Right atrium auricular region (tissue), 2 donors: ENCODE data around the gene FZD7. TPM values are rescaled to one million over a fixed set of nuclear protein-coding genes. Genes with fewer than 3 reads are reported as not detected.

Source experiments
- DNase-seq: peaks from one replicate; pipeline ENCODE4 v3.0.0-alpha.2; 2019; ENCODE audit warnings: low spot score
- H3K27ac ChIP-seq, 2 donors: fragments of 200-600 bp; sonication (generic); 1 replicate in 1 of 2; 2 replicates in 1 of 2; pipeline ENCODE4 v1.5.1; 2016 to 2019
- H3K27me3 ChIP-seq, 2 donors: fragments of 200-600 bp; sonication (generic); one replicate each; pipeline versions ENCODE4 v1.5.1 to v1.6.0; 2017 to 2019
- H3K36me3 ChIP-seq: fragments of 200-600 bp; sonication (generic); one replicate; pipeline ENCODE4 v1.5.1; 2016
- H3K4me1 ChIP-seq, 2 donors: fragments of 200-600 bp; sonication (generic); one replicate each; pipeline versions ENCODE4 v1.5.1 to v1.6.0; 2017 to 2019
- H3K4me3 ChIP-seq, 2 donors: fragments of 200-600 bp; sonication (generic); 1 replicate in 1 of 2; 2 replicates in 1 of 2; pipeline ENCODE4 v1.5.1; 2017 to 2019; ENCODE audit warnings: mild to moderate bottlenecking in 1 of 2, moderate library complexity in 1 of 2
- H3K9me3 ChIP-seq, 2 donors: fragments of 200-600 bp; sonication (generic); one replicate each; pipeline ENCODE4 v1.5.1; 2019
- total RNA-seq, 2 donors: library from RNA; depleted of rRNA; stranded (reverse); fragments of >200 nt; gene quantifications; one replicate each; pipeline ENCODE4 v1.1.0, GENCODE V29; 2016
- TF ChIP-seq, protein P1 (sequence below), 2 donors: fragments of 200-600 bp; sonication (generic); IDR thresholded peaks; one replicate each; pipeline ENCODE4 v1.5.1; 2019; ENCODE audit warnings: antibody characterized with exemption in 2 of 2

The FZD7 gene
- total RNA-seq, 2 donors from 2014 or later = 14.1 to 24.5 TPM

DNA sequence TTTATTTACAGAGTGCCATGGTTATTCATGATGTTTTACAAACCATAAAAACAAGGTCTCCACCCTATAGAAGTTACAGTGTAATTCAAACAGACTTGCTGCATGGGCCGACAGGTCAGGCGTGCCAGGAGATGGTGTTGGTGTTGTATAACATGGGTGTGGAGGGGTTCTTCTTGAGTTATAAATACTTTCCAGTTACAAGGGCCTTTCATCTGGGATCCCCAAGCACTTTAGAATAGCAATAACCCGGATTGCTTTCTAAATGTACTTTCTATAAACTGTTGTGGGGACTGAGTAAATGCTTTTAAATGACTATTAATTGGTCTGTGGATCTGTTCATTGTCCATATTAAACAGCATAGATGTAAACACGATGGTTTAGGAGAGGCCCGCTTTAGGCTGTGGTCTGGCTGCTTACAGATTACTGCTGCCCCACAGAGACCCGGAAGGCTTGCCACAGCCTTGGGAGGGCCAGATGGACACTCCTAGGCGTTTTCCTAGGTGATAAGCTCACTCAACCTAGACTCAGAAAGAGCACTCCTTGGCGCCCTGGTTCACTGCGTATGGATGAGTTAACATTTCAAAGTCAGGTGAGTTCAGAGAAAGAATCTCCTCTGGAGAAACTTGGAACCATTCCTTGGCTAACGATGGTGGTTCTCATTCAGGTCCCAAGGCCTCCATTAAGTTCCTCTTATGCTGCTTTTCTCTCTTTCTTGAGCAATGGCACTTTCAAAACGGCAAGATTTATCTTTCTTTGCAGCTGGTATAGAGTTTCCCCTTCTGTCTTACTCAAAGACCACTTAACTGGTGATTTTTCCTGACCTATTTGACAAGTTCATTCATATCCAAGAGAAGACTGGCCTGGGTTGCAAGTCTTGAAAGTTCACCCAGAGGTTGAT, 35.8 kb downstream of the FZD7 start:
- peaks cover 0 to 4% of the 10 kb centered on the region in 2 donors for H3K4me1 ChIP-seq
- DNase-seq = no peak
- H3K27me3 ChIP-seq = no peaks in the 10 kb centered on the region
- no peaks in the 10 kb centered on the region for H3K9me3 ChIP-seq
- TF ChIP-seq, protein P1, sequence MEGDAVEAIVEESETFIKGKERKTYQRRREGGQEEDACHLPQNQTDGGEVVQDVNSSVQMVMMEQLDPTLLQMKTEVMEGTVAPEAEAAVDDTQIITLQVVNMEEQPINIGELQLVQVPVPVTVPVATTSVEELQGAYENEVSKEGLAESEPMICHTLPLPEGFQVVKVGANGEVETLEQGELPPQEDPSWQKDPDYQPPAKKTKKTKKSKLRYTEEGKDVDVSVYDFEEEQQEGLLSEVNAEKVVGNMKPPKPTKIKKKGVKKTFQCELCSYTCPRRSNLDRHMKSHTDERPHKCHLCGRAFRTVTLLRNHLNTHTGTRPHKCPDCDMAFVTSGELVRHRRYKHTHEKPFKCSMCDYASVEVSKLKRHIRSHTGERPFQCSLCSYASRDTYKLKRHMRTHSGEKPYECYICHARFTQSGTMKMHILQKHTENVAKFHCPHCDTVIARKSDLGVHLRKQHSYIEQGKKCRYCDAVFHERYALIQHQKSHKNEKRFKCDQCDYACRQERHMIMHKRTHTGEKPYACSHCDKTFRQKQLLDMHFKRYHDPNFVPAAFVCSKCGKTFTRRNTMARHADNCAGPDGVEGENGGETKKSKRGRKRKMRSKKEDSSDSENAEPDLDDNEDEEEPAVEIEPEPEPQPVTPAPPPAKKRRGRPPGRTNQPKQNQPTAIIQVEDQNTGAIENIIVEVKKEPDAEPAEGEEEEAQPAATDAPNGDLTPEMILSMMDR (IDR thresholded peaks at IDR 0.05) = no peak
- H3K36me3 ChIP-seq = no peaks in the 10 kb centered on the region
- no peak overlapping the region for H3K4me3 ChIP-seq
- H3K27ac ChIP-seq = no peak overlapping the region

DNA sequence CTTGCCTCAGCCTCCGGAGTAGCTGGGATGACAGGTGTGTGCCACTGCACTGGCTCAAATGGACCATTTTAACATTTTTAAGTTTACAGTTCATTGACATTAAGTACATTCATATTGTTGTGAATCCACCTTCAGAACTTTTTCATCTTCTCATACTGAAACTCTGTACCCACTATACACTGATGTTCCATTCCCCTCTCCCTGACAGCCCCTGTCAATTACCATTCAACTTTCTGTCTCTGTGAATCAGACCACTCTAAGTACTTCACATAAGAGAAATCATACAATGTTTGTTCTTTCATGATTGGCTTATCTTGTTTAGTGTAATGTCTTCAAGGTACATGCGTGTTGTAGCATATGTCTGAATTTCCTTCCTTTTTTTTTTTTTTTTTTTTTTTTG, 37.5 kb downstream of the FZD7 start:
- Histone ChIP-seq H3K27me3 (no peaks in the 10 kb centered on the region), H3K4me3 (no peak overlapping the region), H3K4me1 (no peaks in the 10 kb centered on the region), H3K36me3 (no peaks in the 10 kb centered on the region), H3K9me3 (no peaks in the 10 kb centered on the region), H3K27ac (no peak overlapping the region)
- no peak for DNase-seq
- TF ChIP-seq, protein P1 (IDR thresholded peaks at IDR 0.05) = no peak

DNA sequence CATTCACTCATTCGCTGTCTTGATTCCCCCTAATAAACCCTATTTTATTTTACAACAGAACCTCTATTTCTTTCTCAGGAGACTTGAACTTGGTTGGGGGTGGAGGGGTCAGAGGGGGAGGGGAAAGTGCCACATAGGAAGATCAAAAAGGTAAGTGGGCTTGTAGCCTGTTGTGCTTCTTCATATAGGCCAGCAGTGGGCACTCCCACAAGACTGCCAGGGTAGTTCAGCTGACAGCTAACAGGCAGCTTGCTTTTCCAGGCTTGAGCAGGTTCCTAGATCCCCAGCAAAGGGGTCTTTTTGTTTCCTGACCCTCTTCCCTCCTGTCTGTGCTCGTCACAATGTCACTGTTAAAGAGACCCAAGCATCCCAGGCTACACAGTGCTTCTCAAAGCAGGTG, 38.6 kb downstream of the FZD7 start:
- TF ChIP-seq, protein P1 (IDR thresholded peaks at IDR 0.05) = peak in 1 of 2 donors; percentile 24
- no peak overlapping the region for H3K4me3 ChIP-seq
- H3K27ac ChIP-seq = no peak overlapping the region
- no peak for DNase-seq
- H3K9me3 ChIP-seq = no peaks in the 10 kb centered on the region
- no peaks in the 10 kb centered on the region for H3K36me3 ChIP-seq
- no peaks in the 10 kb centered on the region for H3K27me3 ChIP-seq
- no peaks in the 10 kb centered on the region for H3K4me1 ChIP-seq

DNA sequence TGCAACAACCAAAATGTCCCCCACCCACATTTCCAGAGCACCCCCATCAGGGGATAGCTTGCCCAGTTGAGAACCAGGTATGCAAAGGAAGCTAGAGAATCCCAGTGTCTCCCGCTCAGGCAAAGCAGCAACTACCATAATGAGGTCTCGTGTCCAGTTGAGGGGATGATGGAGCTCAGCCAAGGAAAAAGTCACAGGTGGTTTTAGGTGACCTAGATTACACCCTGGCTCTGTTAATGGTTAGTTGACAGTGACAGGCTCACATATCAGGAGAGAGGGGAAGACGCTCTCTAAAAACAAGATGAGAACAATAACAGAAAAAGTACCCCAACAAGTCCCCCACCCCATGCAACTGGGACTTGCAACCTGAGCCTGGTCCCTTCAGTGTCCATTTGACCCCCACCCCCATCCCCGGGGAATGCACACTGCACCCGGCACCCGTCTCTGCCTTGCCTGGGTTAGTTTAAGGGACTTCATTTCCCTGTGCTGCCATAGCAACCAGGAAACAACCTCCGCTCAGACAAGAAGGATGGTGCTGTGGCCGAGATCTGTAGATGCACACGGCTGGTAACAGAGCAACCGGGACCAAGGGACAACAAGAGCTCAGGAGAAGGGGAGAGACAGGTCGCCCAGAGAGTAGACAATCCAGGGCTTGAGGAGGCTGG, 39.2 kb downstream of the FZD7 start, which contains the start of gene KIAA2012:
Gene KIAA2012, plus strand, starts transcription at position 519 of the 665 bp plus-strand sequence. CDS start 373 bp downstream, outside the sequence.
- H3K4me1 ChIP-seq = no peaks in the 10 kb centered on the region
- H3K4me3 ChIP-seq = no peak within 1 kb of the TSS
- TF ChIP-seq, protein P1 (IDR thresholded peaks at IDR 0.05) = no peak
- H3K27ac ChIP-seq = no peak within 1 kb of the TSS
- H3K9me3 ChIP-seq = no peaks in the 10 kb centered on the region
- H3K36me3 ChIP-seq = no peaks in the 10 kb centered on the region
- H3K27me3 ChIP-seq = no peaks in the 10 kb centered on the region
- DNase-seq = no peak

DNA sequence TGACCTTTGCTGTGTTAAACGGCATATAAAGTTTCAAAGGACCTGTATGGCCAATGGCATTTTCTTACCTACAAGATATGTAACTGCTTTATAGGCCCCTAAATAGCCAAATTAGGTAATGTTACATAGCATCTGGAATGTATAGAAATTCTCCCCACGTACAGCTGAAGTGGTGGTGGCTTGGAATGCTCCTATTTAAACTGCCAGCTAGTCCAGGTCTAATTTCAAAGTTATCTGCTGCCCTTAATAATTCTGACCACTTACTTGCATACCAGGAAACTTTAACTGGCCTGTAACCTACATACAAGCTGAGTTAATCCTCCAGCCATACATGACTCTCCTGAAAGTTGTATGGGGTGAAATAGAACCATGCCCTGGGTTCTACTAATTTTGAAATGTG, 40.7 kb downstream of the FZD7 start:
- H3K4me3 ChIP-seq = no peak overlapping the region
- DNase-seq = no peak
- no peak overlapping the region for H3K27ac ChIP-seq
- H3K9me3 ChIP-seq = no peaks in the 10 kb centered on the region
- TF ChIP-seq, protein P1 (IDR thresholded peaks at IDR 0.05) = no peak
- no peaks in the 10 kb centered on the region for H3K4me1 ChIP-seq
- H3K27me3 ChIP-seq = no peaks in the 10 kb centered on the region
- H3K36me3 ChIP-seq = no peaks in the 10 kb centered on the region
